NB4 (cell line): Measurements from ENCODE around the gene AACS.

Experiments
- CTCF ChIP-seq: IDR thresholded peaks from one replicate; pipeline ENCODE4 v1.5.1; 2012; ENCODE audit warnings: low read depth, low read length
- POLR2A ChIP-seq: IDR thresholded peaks from 2 replicates; pipeline ENCODE4 v1.6.1; 2011; ENCODE audit warnings: mild to moderate bottlenecking; ENCODE audit not compliant: insufficient read length; ENCODE audit errors: extremely low read depth
- TF ChIP-seq, protein P1 (sequence below): IDR thresholded peaks from 2 replicates; pipeline ENCODE4 v1.6.1; 2011; ENCODE audit warnings: low read depth, low read length

GRCh38 chr12:125100551-125101434, 35.6 kb downstream of the AACS start:
- TF ChIP-seq POLR2A (no peak), CTCF (no peak)
- TF ChIP-seq, protein P1, sequence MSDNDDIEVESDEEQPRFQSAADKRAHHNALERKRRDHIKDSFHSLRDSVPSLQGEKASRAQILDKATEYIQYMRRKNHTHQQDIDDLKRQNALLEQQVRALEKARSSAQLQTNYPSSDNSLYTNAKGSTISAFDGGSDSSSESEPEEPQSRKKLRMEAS: no peak
